HG02885 (cell line): Measurements from ENCODE around the gene ITIH4.

ENCODE experiments used
- ATAC-seq: cut with Tn5 transposase; IDR thresholded peaks from one replicate; pipeline ENCODE4 v1.9.1; 2021; ENCODE audit warnings: mild to moderate bottlenecking; ENCODE audit not compliant: unreplicated experiment, poor library complexity

ITIH4 gene

GRCh38 chr3:52830535-52831258, at the start of gene ITIH4:
ITIH4 (minus strand) TSS chr3:52830672; CDS start chr3:52830642, 30 bp downstream.
- no peak for ATAC-seq

DNA sequence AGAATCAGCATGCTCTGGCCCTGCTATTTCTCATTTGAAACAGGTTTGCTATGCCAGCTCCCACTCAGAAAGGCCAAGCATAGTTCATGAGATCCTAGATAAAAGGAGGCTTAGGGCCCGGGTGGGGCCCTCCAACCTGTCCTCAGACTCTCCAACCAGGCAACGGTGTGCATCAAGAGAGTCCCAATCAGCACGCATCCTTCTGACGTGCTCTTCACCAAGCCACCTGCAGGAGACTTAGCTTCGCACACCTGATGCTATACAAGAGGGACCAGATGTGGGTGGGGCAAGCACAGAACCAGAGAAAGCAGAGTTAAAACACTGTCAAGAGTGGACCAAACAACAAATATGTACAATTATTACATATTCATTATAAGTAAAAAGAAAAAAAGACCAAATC, 49.6 kb upstream of the ITIH4 start:
- ATAC-seq = no peak

GRCh38 chr3:52879581-52879980, 49.1 kb upstream of the ITIH4 start:
- ATAC-seq = no peak

GRCh38 chr3:52879090-52879489, 48.6 kb upstream of the ITIH4 start:
- no peak for ATAC-seq

DNA sequence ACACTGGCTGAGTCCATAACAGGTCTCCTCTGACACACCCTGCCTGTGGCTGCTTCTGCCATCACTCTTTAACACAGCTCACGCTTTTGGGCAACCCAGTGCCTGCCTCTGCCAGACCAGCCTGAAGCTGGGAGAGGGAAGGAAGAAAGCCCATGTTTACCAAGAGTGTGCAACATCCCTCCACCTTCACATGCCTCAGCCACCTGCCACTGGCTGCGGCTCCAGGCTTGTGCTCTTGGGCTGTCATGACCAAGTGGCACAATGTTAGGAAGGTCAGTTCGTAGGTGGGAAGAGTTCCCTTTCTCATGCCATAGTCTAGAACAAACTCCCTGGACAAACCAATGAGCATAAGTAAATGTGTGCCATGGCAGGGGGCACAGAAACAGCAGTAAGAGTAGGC, 46.6 kb upstream of the ITIH4 start:
- ATAC-seq = no peak

GRCh38 chr3:52874864-52875587, 44.6 kb upstream of the ITIH4 start:
- no peak for ATAC-seq

DNA sequence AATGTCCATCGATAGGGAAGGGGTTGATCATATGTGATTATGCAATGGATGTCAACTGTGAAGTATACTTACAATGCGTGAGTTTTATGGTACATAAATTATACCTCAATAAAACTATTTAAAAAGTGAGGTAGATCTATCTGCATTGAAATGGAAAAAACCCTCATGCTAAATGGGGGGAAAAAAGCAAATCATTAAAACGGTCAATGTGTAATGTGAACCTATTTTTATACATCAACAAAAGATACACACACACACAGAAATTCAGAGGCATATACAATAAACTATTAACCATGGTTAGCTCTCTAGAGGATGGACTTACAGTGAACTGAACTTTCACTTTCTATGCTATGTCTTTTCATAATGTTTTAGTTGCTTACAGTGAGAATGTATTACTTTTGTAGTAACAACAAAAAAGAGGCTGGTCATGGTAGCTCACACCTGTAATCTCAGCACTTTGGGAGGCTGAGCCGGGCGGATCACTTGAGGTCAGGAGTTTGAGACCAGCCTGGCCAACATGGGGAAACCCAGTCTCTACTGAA, 43.8 kb upstream of the ITIH4 start:
- ATAC-seq = no peak

DNA sequence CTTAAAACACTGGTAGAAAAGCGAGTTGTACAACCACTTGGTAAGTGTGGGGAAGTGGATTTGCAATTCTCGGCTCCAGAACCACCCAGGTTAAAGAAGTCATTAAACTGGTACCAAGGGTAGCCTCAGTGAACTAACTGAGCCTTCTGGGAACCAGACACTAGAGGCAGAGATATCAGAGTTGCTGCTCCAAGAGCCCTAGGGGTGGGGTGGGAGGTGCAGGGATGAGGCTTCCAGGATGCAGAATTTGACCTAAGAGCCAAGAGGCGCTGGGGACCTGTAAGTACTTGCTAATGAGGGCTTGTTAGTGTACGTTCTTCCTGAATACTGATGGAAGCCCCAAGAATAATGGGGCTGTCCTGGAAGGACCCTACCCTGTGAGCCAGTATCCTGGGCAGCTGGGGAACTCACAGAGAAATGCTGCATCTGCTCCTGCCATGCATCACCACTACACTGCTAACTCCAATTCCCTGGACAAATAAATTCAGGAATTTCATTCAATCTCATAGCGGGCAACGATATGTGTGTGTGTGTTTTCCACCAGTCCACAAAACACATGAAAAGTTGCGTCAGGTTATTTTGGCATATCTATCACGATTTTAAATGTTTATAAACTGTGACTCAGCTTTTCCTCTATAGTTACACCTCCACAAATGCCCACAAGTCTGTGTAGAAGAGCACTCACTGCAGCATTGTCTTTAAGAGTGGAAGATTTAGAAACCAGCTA, 43.1 kb upstream of the ITIH4 start:
- no peak for ATAC-seq

- ATAC-seq = no peak
Observed at GRCh38 chr3:52872245-52872644, 41.8 kb upstream of the ITIH4 start.

DNA sequence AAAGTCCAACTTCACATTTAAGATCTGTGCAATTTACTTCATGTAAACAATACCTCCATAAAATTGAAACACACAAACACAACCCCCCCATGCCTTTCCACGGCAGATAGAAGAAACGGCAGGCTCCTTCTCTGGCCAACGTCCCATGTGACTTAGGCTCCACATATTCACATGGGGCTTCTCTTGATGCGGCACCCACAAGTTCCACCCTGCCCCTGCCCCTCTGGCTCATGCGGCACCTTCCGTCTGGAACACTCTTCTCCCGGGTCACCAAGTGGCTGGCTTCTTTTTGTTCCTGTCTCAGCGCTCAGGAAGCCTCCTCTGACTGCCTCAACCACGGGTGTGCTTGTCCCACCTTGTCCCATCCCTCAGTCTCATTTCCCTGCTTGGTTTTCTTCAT, 41.3 kb upstream of the ITIH4 start:
- no peak for ATAC-seq

DNA sequence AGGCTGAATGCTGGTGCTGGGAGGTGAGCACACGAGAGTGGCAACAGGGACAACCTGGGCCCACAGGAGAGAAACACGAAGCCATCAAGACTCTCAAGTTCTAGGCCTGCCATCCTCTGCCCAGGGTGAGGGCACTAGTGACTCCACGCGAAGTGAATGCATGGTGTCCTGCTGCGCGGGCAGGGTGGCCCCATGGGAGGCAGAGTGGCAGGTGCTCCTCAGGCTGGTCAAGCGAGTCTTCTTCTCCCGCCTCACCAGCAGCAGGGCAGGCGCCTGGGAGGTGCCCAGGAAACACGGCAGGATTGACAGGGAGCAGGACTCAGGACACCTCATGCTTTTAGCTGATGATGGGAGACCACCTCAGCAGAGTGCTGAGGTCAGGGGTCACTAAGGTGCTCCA, 40.0 kb upstream of the ITIH4 start:
- ATAC-seq = no peak

- ATAC-seq = no peak
Observed at GRCh38 chr3:52866427-52866826, 36.0 kb upstream of the ITIH4 start.

- no peak for ATAC-seq
Observed at GRCh38 chr3:52865994-52866393, 35.5 kb upstream of the ITIH4 start.

- ATAC-seq = no peak
Observed at GRCh38 chr3:52860424-52860768, 29.9 kb upstream of the ITIH4 start.

DNA sequence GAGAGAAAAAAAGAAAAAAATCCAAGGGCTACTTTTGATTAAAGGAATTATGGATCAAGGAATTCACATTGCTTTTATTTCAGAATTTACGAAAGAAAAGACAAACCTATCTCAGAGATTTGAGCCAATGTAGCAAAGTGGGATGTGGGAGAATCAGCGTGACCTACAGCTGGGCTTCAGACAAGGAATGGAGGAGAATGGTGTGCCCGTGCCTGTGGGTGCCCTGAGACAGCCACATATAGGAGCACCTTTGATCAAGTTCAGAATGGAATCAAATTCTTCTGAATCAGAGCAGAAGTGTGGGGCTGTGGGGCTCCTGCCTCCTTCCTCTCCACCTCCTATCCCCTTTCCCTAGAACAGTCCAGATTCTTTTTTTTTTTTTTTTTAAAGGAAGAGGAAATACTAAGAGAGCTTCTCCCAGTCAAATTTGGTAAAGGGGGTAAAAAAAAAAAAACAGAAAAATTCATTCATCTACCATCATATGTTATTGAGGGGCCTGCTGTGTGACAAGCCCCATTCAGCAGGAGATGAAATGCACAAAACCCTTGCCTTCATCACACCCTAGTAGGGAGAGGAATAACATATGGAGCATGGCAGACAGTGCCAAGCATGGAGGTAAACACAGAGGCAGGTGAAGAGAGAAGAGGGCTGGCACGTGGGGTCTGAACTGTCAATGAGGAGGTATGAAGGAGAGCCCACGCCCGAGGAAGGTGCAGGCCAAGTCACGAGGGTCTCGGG, 29.4 kb upstream of the ITIH4 start:
- ATAC-seq = no peak

- no peak for ATAC-seq
Observed at GRCh38 chr3:52857864-52858263, 27.4 kb upstream of the ITIH4 start.

DNA sequence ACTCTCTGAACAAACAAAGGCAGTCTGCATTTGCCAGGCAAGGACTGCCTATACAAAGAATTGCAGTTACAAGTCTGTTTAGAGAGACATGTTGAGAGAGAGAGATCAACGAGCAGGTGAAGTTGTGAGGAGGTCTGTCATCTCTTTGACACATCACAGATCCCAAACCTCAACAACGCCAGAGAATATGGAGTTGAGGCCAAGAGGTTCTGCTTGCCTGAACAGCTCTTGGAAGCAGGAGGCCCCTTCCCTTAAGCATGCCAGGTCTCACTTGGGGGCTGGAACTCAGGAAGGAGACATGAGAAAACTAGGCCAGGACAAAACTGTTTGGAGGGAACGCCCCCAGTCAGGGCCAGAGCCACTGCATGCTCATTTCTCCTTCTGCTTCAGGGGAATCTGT, 26.7 kb upstream of the ITIH4 start:
- no peak for ATAC-seq

- ATAC-seq = no peak
Observed at GRCh38 chr3:52856666-52857065, 26.2 kb upstream of the ITIH4 start.

- no peak for ATAC-seq
Observed at GRCh38 chr3:52854013-52854412, 23.5 kb upstream of the ITIH4 start.

- ATAC-seq = no peak
Observed at GRCh38 chr3:52852419-52852818, 21.9 kb upstream of the ITIH4 start.
